KOPT-K1 (cell line): Measurements from ENCODE around the gene WNT3.
"Not testable (repeated sequence)": the region's sequence is repeated elsewhere in the genome, so short reads cannot be mapped to it uniquely, and the experiment has no call there.

Experiments used
- H3K27ac ChIP-seq: fragments of 200-600 bp; sonication (generic); 2 replicates; pipeline ENCODE4 v1.5.1; 2016; ENCODE audit warnings: antibody characterized with exemption, mild to moderate bottlenecking, low read depth, low read length; ENCODE audit not compliant: poor library complexity, severe bottlenecking
- H3K36me3 ChIP-seq: fragments of 200-600 bp; sonication (generic); 2 replicates; pipeline ENCODE4 v1.5.1; 2017; ENCODE audit warnings: antibody characterized with exemption, mild to moderate bottlenecking, low read length, moderate library complexity; ENCODE audit not compliant: insufficient read depth
- H3K9me3 ChIP-seq: fragments of 200-600 bp; sonication (generic); 2 replicates; pipeline ENCODE4 v1.5.1; 2017; ENCODE audit warnings: antibody characterized with exemption, low read length, mild to moderate bottlenecking; ENCODE audit not compliant: insufficient read depth, poor library complexity, severe bottlenecking

Gene WNT3

DNA sequence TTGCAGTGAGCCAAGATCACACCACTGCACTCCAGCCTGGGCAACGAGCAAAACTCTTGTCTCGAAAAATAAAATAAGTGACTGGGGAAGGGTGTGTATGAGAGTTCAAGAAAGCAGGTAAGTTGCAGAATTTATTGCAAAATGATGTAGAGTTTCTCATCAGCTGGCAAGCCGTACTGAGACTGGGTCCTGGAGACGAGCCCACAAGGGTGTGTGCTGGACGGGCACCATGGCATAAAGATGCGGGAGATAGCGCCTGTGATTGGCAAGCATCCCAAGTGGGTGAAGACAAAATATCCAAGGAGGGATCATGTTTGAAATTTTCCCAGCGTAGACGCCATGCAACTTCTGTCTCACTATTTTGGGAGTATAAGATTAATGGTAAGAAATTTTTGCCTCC is 59.4 kb downstream of the WNT3 start:
- Histone ChIP-seq H3K36me3 (peaks cover 45% of the 10 kb centered on the region), H3K9me3 (no peaks in the 10 kb centered on the region), H3K27ac (no peak overlapping the region)

DNA sequence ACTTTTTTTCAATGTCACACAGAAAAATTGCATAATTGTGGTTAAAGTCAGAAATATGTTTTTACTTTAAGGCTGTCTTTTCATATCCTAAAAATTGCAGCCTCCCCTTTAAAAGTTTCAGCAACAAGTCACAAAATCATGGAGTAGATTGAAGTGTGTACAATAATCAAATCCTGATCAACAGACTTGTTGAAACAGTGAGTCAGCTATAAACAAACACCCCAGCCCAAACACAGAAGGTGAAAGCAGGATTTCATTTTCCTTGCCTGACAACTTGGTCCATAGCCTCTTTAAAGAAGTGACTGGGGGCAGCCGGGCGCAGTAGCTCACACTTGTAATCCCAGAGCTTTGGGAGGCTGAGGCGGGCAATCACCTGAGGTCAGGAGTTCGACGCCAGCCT is 59.9 kb downstream of the WNT3 start:
- Histone ChIP-seq H3K36me3 (peaks cover 50% of the 10 kb centered on the region), H3K9me3 (no peaks in the 10 kb centered on the region), H3K27ac (no peak overlapping the region)

DNA sequence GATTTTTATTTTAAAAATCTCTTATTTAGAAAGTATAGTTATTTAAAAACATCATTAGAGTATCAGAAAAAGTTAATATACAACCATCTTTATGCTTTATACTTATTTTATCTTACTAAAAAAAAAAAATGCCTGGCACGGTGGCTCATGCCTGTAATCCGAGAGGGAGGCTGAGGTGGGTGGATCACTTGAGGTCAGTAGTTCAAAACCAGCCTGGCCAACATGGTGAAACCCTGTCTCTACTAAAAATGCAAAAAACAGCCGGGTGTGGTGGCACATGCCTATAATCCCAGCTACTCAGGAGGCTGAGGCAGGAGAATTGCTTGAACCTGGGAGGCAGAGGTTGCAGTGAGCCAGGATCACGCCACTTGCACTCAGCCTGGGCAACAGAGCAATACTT is 60.9 kb downstream of the WNT3 start:
- H3K36me3 ChIP-seq = peaks cover 60% of the 10 kb centered on the region
- not testable (repeated sequence) for H3K9me3 ChIP-seq, H3K27ac ChIP-seq

GRCh38 chr17:46756861-46757260 is 61.6 kb downstream of the WNT3 start:
- Histone ChIP-seq H3K36me3 (peaks cover 67% of the 10 kb centered on the region), H3K9me3 (no peaks in the 10 kb centered on the region), H3K27ac (no peak overlapping the region)

DNA sequence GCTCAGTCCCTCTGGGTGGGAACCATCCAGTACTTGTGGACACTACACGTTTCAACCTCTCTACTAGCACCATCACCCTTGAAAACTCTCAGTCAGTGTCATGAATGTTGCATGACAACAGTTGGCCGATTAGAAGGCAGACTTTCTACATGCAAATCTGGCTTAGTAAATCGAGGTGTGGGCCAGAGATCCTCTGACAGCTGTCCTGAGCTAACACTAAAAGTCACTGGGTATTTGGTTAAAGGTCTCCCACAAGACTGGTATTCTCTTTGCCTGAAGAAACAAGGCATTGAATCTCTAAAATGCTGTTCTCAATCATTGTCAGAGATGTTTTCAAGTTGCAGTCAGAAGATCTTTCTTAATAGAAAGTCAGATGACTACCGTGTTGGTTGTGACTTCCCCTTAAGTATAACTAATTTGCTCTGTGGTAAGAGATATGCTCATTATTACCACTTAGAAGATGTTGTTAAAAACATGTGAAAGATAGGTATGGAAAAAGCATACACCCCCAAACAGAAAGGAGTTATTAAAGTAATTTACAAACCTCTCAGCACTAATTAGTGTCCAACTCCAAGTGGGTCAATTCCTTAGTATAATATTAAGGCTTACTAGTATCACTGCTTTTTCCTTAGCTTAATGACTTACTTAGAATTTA is 62.3 kb downstream of the WNT3 start:
- H3K9me3 ChIP-seq = no peaks in the 10 kb centered on the region
- peaks cover 74% of the 10 kb centered on the region for H3K36me3 ChIP-seq
- H3K27ac ChIP-seq = no peak overlapping the region

DNA sequence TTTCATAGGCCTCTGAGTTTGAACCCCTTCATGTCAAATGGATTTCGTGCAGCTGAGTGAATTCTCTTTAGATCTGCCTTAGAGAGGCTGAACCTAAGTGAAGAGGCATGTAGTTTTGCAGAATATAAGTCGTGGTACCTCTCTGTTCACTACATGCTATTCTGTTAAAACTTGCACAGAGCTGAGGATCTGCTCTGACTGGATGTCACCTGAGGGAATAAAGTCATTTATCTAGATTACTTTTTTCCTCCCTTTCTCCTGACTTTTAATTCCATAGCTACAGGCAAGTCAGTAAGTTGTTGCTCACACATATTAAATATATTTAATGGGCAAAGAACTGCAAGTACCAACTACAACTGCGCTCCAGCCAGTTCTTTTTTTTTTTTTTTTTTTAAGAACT is 64.7 kb downstream of the WNT3 start:
- peaks cover 88% of the 10 kb centered on the region for H3K36me3 ChIP-seq
- no peak overlapping the region for H3K27ac ChIP-seq
- no peaks in the 10 kb centered on the region for H3K9me3 ChIP-seq

DNA sequence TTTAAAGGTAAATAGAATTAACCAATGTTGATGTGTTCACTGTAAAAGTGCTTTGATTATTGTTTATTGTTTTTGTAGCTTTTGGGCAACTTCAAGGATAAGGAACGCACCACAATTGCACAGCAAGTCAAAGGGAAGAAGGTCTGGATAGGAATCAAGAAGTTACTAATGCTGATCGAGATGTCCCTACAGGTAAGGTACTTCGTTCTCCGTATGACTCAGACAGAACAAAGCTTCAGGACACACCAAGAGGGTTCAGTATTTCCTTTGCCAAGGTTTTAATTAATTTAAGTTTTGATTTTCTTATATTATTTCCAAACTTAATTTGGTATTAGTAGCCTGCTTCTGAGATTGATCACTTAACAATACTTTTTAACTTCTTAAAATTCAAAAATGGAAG is 67.1 kb downstream of the WNT3 start:
- Histone ChIP-seq H3K36me3 (peaks cover 67% of the 10 kb centered on the region), H3K9me3 (no peaks in the 10 kb centered on the region), H3K27ac (no peak overlapping the region)

- Histone ChIP-seq H3K36me3 (peaks cover 26% of the 10 kb centered on the region), H3K9me3 (no peaks in the 10 kb centered on the region), H3K27ac (no peak overlapping the region)
Observed at GRCh38 chr17:46745376-46745775, 73.1 kb downstream of the WNT3 start.

DNA sequence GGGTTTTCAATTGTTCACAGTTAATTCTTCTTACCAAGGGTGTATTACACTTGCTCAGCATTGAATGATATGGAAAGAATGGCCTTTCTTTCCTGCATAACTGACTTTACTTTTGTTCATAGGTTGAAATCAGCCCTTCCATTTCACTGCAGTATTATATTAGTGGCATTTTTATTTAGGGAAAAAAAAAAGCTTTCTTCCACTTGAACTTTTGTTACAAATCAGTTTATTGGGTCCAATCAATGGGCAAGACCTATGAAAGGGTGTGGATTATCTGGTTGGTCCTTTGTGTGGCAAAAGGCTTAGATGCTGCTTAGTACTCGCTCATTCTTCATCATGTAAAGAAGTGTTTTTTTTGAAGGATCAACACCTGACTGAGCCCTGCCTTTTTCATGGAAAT is 74.1 kb downstream of the WNT3 start:
- no peaks in the 10 kb centered on the region for H3K9me3 ChIP-seq
- H3K27ac ChIP-seq = no peak overlapping the region
- H3K36me3 ChIP-seq = peaks cover 17% of the 10 kb centered on the region

DNA sequence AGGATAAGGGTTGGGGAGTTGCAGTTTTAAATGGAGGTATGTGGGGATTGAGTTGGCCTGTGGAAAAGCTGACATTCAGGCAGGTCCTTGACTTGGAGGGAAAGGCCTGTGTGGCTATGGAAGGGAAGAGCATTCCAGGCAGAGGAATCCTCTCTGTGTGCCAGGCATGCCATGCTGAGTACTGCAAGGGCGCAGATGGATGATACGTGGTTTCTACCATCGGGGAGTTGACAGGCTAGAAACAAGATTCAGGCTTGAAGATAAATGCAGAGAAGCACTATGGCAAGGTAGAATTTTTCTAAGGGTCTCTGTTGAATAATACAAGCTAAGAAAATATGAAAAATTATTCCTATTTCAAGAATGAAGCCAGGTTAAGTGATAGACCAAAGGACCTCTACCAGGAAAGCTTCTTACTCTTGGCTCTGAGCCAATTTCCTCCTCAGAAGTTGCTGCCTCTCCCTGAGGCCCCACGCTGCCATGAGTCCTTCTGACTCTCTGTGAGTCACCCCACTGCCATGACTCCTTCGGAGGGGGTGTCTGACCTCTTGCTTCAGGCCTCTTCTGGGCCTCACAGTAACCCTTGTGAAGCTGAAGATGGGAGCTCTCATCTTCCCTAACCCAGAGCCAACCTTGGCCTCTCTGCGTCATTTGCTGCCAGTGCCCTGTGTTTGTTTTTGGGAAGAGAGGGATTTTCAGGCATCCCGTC is 75.8 kb downstream of the WNT3 start:
- H3K27ac ChIP-seq = no peak overlapping the region
- no peaks in the 10 kb centered on the region for H3K9me3 ChIP-seq
- peaks cover 21% of the 10 kb centered on the region for H3K36me3 ChIP-seq

DNA sequence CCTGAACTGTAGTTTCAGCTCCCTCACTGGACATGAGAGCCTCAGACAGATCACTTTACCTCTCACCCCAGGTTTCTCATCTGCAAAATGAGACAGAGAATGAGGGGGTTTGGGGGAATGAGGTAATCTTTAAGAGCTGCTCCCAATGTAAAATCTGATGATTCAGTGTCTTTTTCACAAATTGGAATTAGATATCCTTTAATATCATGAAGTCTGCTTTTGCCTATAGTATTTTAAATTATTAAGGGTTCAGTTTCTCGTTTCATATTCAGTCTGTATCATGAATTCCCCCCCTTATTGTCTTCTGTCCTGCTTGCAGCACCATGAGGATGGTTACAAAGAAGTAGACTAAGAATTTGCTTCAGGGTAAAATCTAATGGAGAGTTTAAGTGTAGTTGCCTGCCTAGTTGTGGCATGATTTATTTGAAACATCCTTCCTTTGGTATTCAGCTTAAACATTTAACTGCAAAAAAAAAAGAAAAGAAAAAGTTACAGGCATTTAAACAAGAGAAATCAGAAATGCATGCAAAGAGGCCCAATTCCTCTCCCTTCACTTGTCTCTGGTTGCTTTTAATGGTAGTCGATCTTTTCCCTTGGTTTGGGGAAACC is 77.3 kb downstream of the WNT3 start:
- Histone ChIP-seq H3K36me3 (peaks cover 22% of the 10 kb centered on the region), H3K9me3 (no peaks in the 10 kb centered on the region), H3K27ac (no peak overlapping the region)

DNA sequence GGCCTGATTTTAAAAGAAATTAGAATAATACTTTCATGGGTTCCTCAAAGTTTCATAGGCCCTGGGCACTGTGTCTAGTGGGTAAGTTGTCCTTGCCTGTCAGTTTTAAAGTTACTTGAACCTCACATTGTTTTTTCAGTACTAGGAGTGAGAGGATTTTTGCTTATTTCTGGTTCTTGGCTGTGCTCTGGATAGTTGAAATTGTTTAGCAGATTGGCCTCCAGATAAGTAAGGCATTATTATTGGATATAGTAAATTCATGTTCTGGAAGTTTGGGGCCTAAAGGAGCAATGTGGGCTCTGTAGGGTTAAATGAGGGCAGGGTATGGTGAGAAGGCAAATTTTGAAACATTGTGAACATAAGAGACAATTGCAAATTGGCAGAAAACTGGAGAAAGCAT is 78.5 kb downstream of the WNT3 start:
- Histone ChIP-seq H3K27ac (no peak overlapping the region), H3K9me3 (no peaks in the 10 kb centered on the region), H3K36me3 (peaks cover 29% of the 10 kb centered on the region)

DNA sequence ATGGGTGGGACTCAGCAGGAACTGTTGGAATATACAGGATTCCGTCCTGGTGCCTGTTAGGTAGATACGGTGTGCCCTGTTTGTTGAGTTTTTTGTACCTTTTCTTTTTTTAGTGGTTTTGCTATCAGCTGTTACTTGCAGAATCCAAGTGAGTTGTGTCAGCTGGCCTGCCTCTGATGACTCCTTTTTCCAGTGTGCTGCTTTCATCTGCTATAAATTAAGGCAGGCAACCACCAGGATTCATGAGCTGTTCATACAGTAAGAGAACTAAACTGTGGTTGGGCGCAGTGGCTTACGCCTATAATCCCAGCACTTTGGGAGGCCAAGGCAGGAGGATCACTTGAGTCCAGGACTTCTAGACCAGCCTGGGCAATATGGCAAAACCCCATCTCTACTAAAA is 79.9 kb downstream of the WNT3 start:
- Histone ChIP-seq H3K9me3 (no peaks in the 10 kb centered on the region), H3K36me3 (peaks cover 28% of the 10 kb centered on the region), H3K27ac (no peak overlapping the region)

DNA sequence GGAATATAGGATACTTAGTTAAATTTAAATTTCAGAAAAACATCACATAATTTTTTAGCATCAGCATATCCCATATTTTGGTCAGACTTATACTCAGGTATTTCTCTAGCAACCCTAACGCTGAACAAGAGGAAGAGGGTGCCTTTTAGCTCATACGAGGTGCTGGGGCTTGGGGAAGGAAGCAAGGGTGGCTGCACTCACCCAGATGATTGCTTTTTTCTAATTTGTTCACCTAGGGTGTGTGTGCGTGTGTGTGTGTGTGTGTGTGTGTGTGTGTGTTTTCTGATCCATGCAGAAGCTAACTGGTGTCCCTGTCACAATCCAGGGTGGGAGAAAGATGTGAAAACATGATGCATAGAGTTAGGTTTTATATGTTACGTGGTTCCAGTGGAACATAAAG is 81.2 kb downstream of the WNT3 start:
- Histone ChIP-seq H3K27ac (no peak overlapping the region), H3K9me3 (no peaks in the 10 kb centered on the region), H3K36me3 (peaks cover 28% of the 10 kb centered on the region)

- H3K9me3 ChIP-seq = no peaks in the 10 kb centered on the region
- H3K27ac ChIP-seq = no peak overlapping the region
- peaks cover 30% of the 10 kb centered on the region for H3K36me3 ChIP-seq
Observed at GRCh38 chr17:46736100-46736499, 82.4 kb downstream of the WNT3 start.
